ENCODE measurements around the gene SUSD1.
"Not testable (repeated sequence)": the region's sequence is repeated elsewhere in the genome, so short reads cannot be mapped to it uniquely, and the experiment has no call there.

Gene SUSD1

DNA sequence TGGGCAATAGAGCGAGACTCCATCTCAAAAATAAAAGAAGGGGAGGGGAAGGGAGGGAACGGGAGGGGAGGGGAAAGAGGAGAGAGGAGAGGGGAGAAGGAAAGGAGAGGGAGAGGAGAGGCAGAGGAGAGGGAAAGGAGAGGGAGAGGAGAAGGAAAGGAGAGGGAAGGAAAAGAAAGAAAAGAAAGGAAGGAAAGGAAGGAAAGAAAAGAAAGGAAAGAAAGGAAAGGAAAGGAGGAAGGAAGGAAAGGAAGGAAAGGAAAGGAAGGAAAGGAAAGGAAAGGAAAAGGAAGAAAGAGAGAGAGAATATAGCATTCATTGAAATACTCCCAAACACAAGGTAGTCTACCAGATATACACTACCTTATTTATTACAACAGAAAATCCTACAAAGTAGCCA is 44.8 kb downstream of the SUSD1 start:
- Histone ChIP-seq H3K9me3 (ENCODE audit: insufficient read depth, low read length, severe bottlenecking) (no peaks in the 10 kb centered on the region), H4K20me1 (ENCODE audit: insufficient read depth, low read length) (no peaks in the 10 kb centered on the region), H3K9ac (ENCODE audit: low read depth, low read length) (no peak overlapping the region), H3K4me3 (ENCODE audit: low read depth in 1 of 2, low read length in 2 of 2) (no peak overlapping the region), H2AFZ (ENCODE audit: low read depth, low read length) (no peak overlapping the region), H3K4me2 (ENCODE audit: insufficient read depth, low read length) (no peak overlapping the region), H3K4me1 (ENCODE audit: insufficient read depth, low read length) (no peaks in the 10 kb centered on the region), H3K79me2 (ENCODE audit: insufficient read depth, low read length) (no peaks in the 10 kb centered on the region), H3K27ac (ENCODE audit: low read length) (no peak overlapping the region), H3K36me3 (ENCODE audit: insufficient read depth, low read length) (no peaks in the 10 kb centered on the region; the same call in 1 of the 2 replicates), H3K27me3 (ENCODE audit: insufficient read depth, low read length, poor library complexity) (no peaks in the 10 kb centered on the region)
- DNase-seq (no peak), ATAC-seq (ENCODE audit: insufficient read depth, low read depth) (no peak)
- no peak for TF ChIP-seq EZH2 (IDR thresholded peaks at IDR 0.05; ENCODE audit: borderline replicate concordance, low read depth, low read length, severe bottlenecking)
- TF ChIP-seq, protein P1, sequence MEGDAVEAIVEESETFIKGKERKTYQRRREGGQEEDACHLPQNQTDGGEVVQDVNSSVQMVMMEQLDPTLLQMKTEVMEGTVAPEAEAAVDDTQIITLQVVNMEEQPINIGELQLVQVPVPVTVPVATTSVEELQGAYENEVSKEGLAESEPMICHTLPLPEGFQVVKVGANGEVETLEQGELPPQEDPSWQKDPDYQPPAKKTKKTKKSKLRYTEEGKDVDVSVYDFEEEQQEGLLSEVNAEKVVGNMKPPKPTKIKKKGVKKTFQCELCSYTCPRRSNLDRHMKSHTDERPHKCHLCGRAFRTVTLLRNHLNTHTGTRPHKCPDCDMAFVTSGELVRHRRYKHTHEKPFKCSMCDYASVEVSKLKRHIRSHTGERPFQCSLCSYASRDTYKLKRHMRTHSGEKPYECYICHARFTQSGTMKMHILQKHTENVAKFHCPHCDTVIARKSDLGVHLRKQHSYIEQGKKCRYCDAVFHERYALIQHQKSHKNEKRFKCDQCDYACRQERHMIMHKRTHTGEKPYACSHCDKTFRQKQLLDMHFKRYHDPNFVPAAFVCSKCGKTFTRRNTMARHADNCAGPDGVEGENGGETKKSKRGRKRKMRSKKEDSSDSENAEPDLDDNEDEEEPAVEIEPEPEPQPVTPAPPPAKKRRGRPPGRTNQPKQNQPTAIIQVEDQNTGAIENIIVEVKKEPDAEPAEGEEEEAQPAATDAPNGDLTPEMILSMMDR (IDR thresholded peaks at IDR 0.05; ENCODE audit: borderline replicate concordance, extremely low read depth, low read length, poor library complexity, severe bottlenecking): no peak

DNA sequence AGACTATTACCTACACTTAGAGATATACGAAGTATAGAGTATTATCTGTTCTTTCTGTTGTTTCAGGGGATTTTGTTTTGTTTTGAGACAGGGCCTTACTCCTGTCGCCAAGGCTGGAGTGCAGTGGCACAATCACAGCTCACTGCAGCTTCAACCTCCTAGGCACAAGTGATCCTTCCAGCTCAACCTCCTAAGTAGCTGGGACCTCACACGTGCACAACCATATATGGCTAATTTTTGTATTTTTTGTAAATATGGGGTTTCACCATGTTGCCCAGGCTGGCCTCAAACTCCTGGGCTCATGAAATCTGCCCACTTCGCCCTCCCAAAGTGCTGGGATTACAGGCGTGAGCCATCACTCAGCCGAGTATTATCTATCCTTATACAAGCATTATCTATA is 45.9 kb downstream of the SUSD1 start:
- no peak overlapping the region for H3K4me3 ChIP-seq (ENCODE audit: low read depth in 1 of 2, low read length in 2 of 2)
- no peaks in the 10 kb centered on the region for H3K9me3 ChIP-seq (ENCODE audit: insufficient read depth, low read length, severe bottlenecking)
- H3K9ac ChIP-seq (ENCODE audit: low read depth, low read length): no peak overlapping the region
- H3K4me1 ChIP-seq (ENCODE audit: insufficient read depth, low read length): no peaks in the 10 kb centered on the region
- no peak overlapping the region for H3K27ac ChIP-seq (ENCODE audit: low read length)
- no peak for TF ChIP-seq EZH2 (IDR thresholded peaks at IDR 0.05; ENCODE audit: borderline replicate concordance, low read depth, low read length, severe bottlenecking)
- TF ChIP-seq, protein P1 (IDR thresholded peaks at IDR 0.05; ENCODE audit: borderline replicate concordance, extremely low read depth, low read length, poor library complexity, severe bottlenecking): no peak
- H3K36me3 ChIP-seq (ENCODE audit: insufficient read depth, low read length): no peaks in the 10 kb centered on the region; the same call in 1 of the 2 replicates
- no peaks in the 10 kb centered on the region for H4K20me1 ChIP-seq (ENCODE audit: insufficient read depth, low read length)
- H3K27me3 ChIP-seq (ENCODE audit: insufficient read depth, low read length, poor library complexity): no peaks in the 10 kb centered on the region
- no peaks in the 10 kb centered on the region for H3K79me2 ChIP-seq (ENCODE audit: insufficient read depth, low read length)
- H3K4me2 ChIP-seq (ENCODE audit: insufficient read depth, low read length): no peak overlapping the region
- H2AFZ ChIP-seq (ENCODE audit: low read depth, low read length): no peak overlapping the region
- ATAC-seq (ENCODE audit: insufficient read depth, low read depth) (no peak), DNase-seq (no peak)

DNA sequence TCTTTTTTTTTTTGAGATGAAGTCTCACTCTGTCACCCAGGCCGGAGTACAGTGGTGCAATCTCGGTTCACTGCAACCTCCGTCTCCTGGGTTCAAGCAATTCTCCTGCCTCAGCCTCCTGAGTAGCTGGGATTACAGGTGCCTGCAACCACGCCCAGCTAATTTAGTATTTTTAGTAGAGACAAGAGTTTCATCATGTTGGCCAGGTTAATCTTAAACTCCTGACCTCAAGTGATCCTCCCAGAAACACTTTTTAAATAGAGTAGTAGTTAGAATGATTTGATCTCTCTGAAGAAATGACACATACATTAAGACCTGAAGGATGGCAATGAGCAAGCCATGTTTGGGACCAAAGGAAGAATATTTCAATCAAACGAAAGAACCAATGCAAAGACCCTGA is 46.7 kb downstream of the SUSD1 start:
- not testable (repeated sequence) for H4K20me1 ChIP-seq (ENCODE audit: insufficient read depth, low read length); H3K4me3 ChIP-seq (ENCODE audit: low read depth in 1 of 2, low read length in 2 of 2); ATAC-seq (ENCODE audit: insufficient read depth, low read depth); H3K36me3 ChIP-seq (ENCODE audit: insufficient read depth, low read length); H3K4me1 ChIP-seq (ENCODE audit: insufficient read depth, low read length); H3K79me2 ChIP-seq (ENCODE audit: insufficient read depth, low read length); H3K9ac ChIP-seq (ENCODE audit: low read depth, low read length); DNase-seq; H3K9me3 ChIP-seq (ENCODE audit: insufficient read depth, low read length, severe bottlenecking); H2AFZ ChIP-seq (ENCODE audit: low read depth, low read length); H3K27ac ChIP-seq (ENCODE audit: low read length); H3K27me3 ChIP-seq (ENCODE audit: insufficient read depth, low read length, poor library complexity); H3K4me2 ChIP-seq (ENCODE audit: insufficient read depth, low read length)

DNA sequence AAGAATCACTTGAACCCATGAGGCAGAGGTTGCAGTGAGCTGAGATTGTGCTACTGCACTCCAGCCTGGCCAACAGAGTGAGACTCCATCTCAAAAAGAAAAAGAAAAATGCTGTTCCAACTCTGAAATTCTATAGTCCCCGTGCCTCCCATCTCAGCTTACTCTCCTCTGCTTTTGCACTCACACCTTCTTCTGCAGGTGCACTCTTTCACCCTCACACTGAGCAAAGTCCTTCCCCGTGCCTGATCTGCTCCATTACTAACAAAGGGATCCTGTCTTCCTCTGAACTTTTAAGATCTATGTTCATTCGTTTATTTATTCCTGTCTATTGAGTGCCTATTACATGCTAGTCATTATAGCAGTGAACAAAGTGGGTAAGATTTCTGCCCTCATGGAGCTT is 47.8 kb downstream of the SUSD1 start:
- Histone ChIP-seq H3K4me3 (ENCODE audit: low read depth in 1 of 2, low read length in 2 of 2) (no peak overlapping the region), H3K4me2 (ENCODE audit: insufficient read depth, low read length) (no peak overlapping the region), H3K79me2 (ENCODE audit: insufficient read depth, low read length) (no peaks in the 10 kb centered on the region), H4K20me1 (ENCODE audit: insufficient read depth, low read length) (no peaks in the 10 kb centered on the region), H3K9me3 (ENCODE audit: insufficient read depth, low read length, severe bottlenecking) (no peaks in the 10 kb centered on the region), H3K4me1 (ENCODE audit: insufficient read depth, low read length) (no peaks in the 10 kb centered on the region), H3K27me3 (ENCODE audit: insufficient read depth, low read length, poor library complexity) (no peaks in the 10 kb centered on the region), H3K9ac (ENCODE audit: low read depth, low read length) (no peak overlapping the region), H3K36me3 (ENCODE audit: insufficient read depth, low read length) (no peaks in the 10 kb centered on the region), H2AFZ (ENCODE audit: low read depth, low read length) (no peak overlapping the region), H3K27ac (ENCODE audit: low read length) (no peak overlapping the region)
- TF ChIP-seq EZH2 (IDR thresholded peaks at IDR 0.05; ENCODE audit: borderline replicate concordance, low read depth, low read length, severe bottlenecking): no peak
- TF ChIP-seq, protein P1 (IDR thresholded peaks at IDR 0.05; ENCODE audit: borderline replicate concordance, extremely low read depth, low read length, poor library complexity, severe bottlenecking): no peak
- DNase-seq (no peak), ATAC-seq (ENCODE audit: insufficient read depth, low read depth) (no peak)

All from DND-41 (cell line).